GM18951 (cell line): Measurements from ENCODE around the gene RPS15.

Experiments used
- POLR2A ChIP-seq: IDR thresholded peaks from 4 replicates; pipeline ENCODE4 v1.6.1; 2011; ENCODE audit warnings: mild to moderate bottlenecking; ENCODE audit not compliant: insufficient read length, insufficient read depth; ENCODE audit errors: extremely low read depth
- in situ Hi-C: fragments of 300-500 bp; cut with MboI; formaldehyde crosslinking; loops from one replicate; pipeline ENCODE4 v1.12.0; 2022; ENCODE audit warnings: low sequenced_read_pairs, mixed read lengths, inconsistent platforms; ENCODE audit not compliant: unreplicated experiment

Gene RPS15

GRCh38 chr19:1438035-1438932 is at the start of gene RPS15:
Gene RPS15 (plus strand): TSS chr19:1438396. CDS start chr19:1438426, 30 bp downstream.
- in situ Hi-C loops: no loop called here
- TF ChIP-seq POLR2A: peak; percentile 99

GRCh38 chr19:1388637-1389026 is 49.6 kb upstream of the RPS15 start:
- in situ Hi-C loops: no loop called here

GRCh38 chr19:1389033-1389940 is 48.9 kb upstream of the RPS15 start:
- no peak for TF ChIP-seq POLR2A
- in situ Hi-C loops: no loop called here

More at GRCh38 chr19:1388637-1389026, 49.6 kb upstream of the RPS15 start:
- no peak for TF ChIP-seq POLR2A

GRCh38 chr19:1390890-1391423 is 47.2 kb upstream of the RPS15 start:
- in situ Hi-C loops: no loop called here
- TF ChIP-seq POLR2A: no peak

- in situ Hi-C loops: no loop called here
- no peak for TF ChIP-seq POLR2A
These were observed 45.8 kb upstream of the RPS15 start for GRCh38 chr19:1392407-1392806.

GRCh38 chr19:1392939-1393530 is 45.2 kb upstream of the RPS15 start:
- no peak for TF ChIP-seq POLR2A
- in situ Hi-C loops: no loop called here

GRCh38 chr19:1393841-1394240 is 44.4 kb upstream of the RPS15 start:
- TF ChIP-seq POLR2A: no peak

GRCh38 chr19:1394252-1395193 is 43.7 kb upstream of the RPS15 start:
- no peak for TF ChIP-seq POLR2A
- in situ Hi-C loops: no loop called here

More at GRCh38 chr19:1393841-1394240, 44.4 kb upstream of the RPS15 start:
- in situ Hi-C loops: no loop called here

GRCh38 chr19:1395194-1396018 is 42.8 kb upstream of the RPS15 start:
- in situ Hi-C loops: no loop called here
- no peak for TF ChIP-seq POLR2A

- in situ Hi-C loops: no loop called here
- TF ChIP-seq POLR2A: no peak
These were observed 42.0 kb upstream of the RPS15 start for GRCh38 chr19:1396019-1396767.
